ENCODE data around the gene PTPMT1.

DNA sequence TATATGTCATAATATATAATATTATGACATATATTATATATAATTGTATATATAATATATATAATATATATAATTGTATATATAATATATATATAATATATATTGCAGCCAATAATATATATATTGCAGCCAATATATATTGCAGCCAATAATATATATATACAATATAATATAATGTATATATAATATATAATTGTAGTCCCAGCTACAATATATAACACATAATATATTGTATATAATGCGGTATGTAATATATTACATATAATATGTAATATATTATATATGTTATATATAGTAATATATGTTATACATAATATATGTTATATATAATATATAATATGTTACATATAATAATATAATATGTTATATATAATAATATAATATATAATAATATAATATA, 6.7 kb upstream of the PTPMT1 start:
- TF ChIP-seq CTCF (IDR thresholded peaks at IDR 0.05): no peak
- TF ChIP-seq POLR2A (IDR thresholded peaks at IDR 0.05): no peak

Measured in body of pancreas (tissue), 4 donors.